ENCODE data around the gene GPR17.

The GPR17 gene

DNA sequence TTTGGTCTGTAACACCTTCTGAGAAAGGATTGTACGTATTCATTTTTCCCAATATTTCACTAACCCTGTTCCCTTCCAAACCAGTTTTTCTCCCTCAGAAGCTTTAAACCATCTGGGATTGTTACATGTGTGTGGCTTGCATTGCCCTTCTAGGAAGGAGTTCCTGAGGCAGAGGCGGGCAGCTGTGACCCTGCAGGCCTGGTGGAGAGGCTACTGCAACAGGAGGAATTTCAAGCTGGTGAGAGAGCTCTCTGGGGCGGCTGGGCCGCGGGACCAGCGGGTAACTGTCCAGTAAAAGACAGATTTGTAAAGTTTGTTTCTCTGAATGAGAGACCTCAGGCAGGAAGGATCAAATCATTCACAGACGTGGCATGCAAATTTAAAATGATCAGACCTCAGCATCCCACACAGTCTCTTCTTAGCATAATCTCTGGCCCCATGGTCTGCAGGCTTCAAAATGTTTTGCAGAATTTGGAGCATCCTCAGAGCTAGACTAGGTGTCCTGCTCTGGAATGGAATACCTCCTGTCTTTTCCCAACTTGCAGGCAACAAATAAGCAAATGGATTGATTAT lies 40.2 kb upstream of the GPR17 start:
- Histone ChIP-seq H3K27me3 (ENCODE audit: low read depth, low read length) (no peaks in the 10 kb centered on the region), H3K9ac (ENCODE audit: low read length) (no peak overlapping the region), H3K4me3 (ENCODE audit: low read length) (no peak overlapping the region), H3K36me3 (replicated peaks; ENCODE audit: low read depth, low read length) (no peaks in the 10 kb centered on the region), H3K9me3 (ENCODE audit: insufficient read depth, low read length) (0 out of 2 replicates have a peak, but pooled peaks cover 4% of the 10 kb centered on the region), H3K27ac (ENCODE audit: low read length) (no peak overlapping the region), H4K20me1 (ENCODE audit: insufficient read depth, low read length) (no peaks in the 10 kb centered on the region), H2AFZ (ENCODE audit: low read depth, low read length) (no peak overlapping the region), H3K79me2 (ENCODE audit: low read length) (no peaks in the 10 kb centered on the region), H3K4me1 (ENCODE audit: low read length) (no peaks in the 10 kb centered on the region), H3K4me2 (ENCODE audit: low read length) (no peak overlapping the region)
- no peak for TF ChIP-seq CTCF (IDR thresholded peaks at IDR 0.05; ENCODE audit: low read depth, low read length)
- no peak for TF ChIP-seq EZH2phosphoT487 (IDR thresholded peaks at IDR 0.05; ENCODE audit: low read depth)

- Histone ChIP-seq H3K79me2 (ENCODE audit: low read length) (no peaks in the 10 kb centered on the region), H3K4me2 (ENCODE audit: low read length) (no peak overlapping the region), H3K27me3 (ENCODE audit: low read depth, low read length) (no peaks in the 10 kb centered on the region), H4K20me1 (ENCODE audit: insufficient read depth, low read length) (no peaks in the 10 kb centered on the region), H3K9ac (ENCODE audit: low read length) (no peak overlapping the region), H3K9me3 (ENCODE audit: insufficient read depth, low read length) (0 out of 2 replicates have a peak, but pooled peaks cover 4% of the 10 kb centered on the region), H2AFZ (ENCODE audit: low read depth, low read length) (no peak overlapping the region), H3K4me3 (ENCODE audit: low read length) (no peak overlapping the region), H3K4me1 (ENCODE audit: low read length) (no peaks in the 10 kb centered on the region), H3K36me3 (replicated peaks; ENCODE audit: low read depth, low read length) (no peaks in the 10 kb centered on the region), H3K27ac (ENCODE audit: low read length) (no peak overlapping the region)
- TF ChIP-seq CTCF (IDR thresholded peaks at IDR 0.05; ENCODE audit: low read depth, low read length) (no peak), EZH2phosphoT487 (IDR thresholded peaks at IDR 0.05; ENCODE audit: low read depth) (no peak)
Measured at GRCh38 chr2:127606625-127607398, 39.1 kb upstream of the GPR17 start.

- H3K36me3 ChIP-seq (replicated peaks; ENCODE audit: low read depth, low read length) = no peaks in the 10 kb centered on the region
- H3K79me2 ChIP-seq (ENCODE audit: low read length) = no peaks in the 10 kb centered on the region
Measured at GRCh38 chr2:127607399-127607908, 38.5 kb upstream of the GPR17 start.

More at GRCh38 chr2:127607399-127607908, 38.5 kb upstream of the GPR17 start:
- no peaks in the 10 kb centered on the region for H4K20me1 ChIP-seq (ENCODE audit: insufficient read depth, low read length)
- H3K4me3 ChIP-seq (ENCODE audit: low read length) = no peak overlapping the region
- H3K9me3 ChIP-seq (ENCODE audit: insufficient read depth, low read length) = 0 out of 2 replicates have a peak, but pooled peaks cover 4% of the 10 kb centered on the region
- no peaks in the 10 kb centered on the region for H3K27me3 ChIP-seq (ENCODE audit: low read depth, low read length)
- no peak for TF ChIP-seq EZH2phosphoT487 (IDR thresholded peaks at IDR 0.05; ENCODE audit: low read depth)
- TF ChIP-seq CTCF (IDR thresholded peaks at IDR 0.05; ENCODE audit: low read depth, low read length) = no peak
- H3K9ac ChIP-seq (ENCODE audit: low read length) = no peak overlapping the region
- no peak overlapping the region for H2AFZ ChIP-seq (ENCODE audit: low read depth, low read length)
- no peaks in the 10 kb centered on the region for H3K4me1 ChIP-seq (ENCODE audit: low read length)
- no peak overlapping the region for H3K27ac ChIP-seq (ENCODE audit: low read length)
- no peak overlapping the region for H3K4me2 ChIP-seq (ENCODE audit: low read length)

Data from OCI-LY3 (cell line).